GM19035 (cell line): Measurements from ENCODE around the gene SH3TC1.

Source experiments
- ATAC-seq: cut with Tn5 transposase; IDR thresholded peaks from one replicate; pipeline ENCODE4 v1.9.1; 2021; ENCODE audit not compliant: unreplicated experiment

Gene SH3TC1

GRCh38 chr4:8274066-8274652 lies 75.1 kb downstream of the SH3TC1 start:
- no peak for ATAC-seq

- ATAC-seq = no peak
These were observed 75.9 kb downstream of the SH3TC1 start for GRCh38 chr4:8274765-8275547.

- ATAC-seq = no peak
These were observed 76.4 kb downstream of the SH3TC1 start for GRCh38 chr4:8275548-8275910.

- ATAC-seq = no peak
These were observed 77.5 kb downstream of the SH3TC1 start for GRCh38 chr4:8276358-8277240.

- no peak for ATAC-seq
These were observed 78.4 kb downstream of the SH3TC1 start for GRCh38 chr4:8277356-8278008.

GRCh38 chr4:8278009-8278395 lies 78.9 kb downstream of the SH3TC1 start:
- ATAC-seq = no peak

- ATAC-seq = no peak
These were observed 79.6 kb downstream of the SH3TC1 start for GRCh38 chr4:8278421-8279287.

GRCh38 chr4:8279321-8280157 lies 80.4 kb downstream of the SH3TC1 start:
- ATAC-seq = no peak

- ATAC-seq = no peak
These were observed 81.2 kb downstream of the SH3TC1 start for GRCh38 chr4:8280158-8280875.

GRCh38 chr4:8280876-8281440 lies 81.9 kb downstream of the SH3TC1 start:
- ATAC-seq = no peak

- no peak for ATAC-seq
These were observed 82.5 kb downstream of the SH3TC1 start for GRCh38 chr4:8281519-8282133.

- ATAC-seq = no peak
These were observed 83.1 kb downstream of the SH3TC1 start for GRCh38 chr4:8282134-8282641.

- no peak for ATAC-seq
These were observed 83.7 kb downstream of the SH3TC1 start for GRCh38 chr4:8282742-8283141.

GRCh38 chr4:8283161-8283560 lies 84.1 kb downstream of the SH3TC1 start:
- no peak for ATAC-seq

GRCh38 chr4:8283631-8284121 lies 84.6 kb downstream of the SH3TC1 start:
- ATAC-seq = no peak

GRCh38 chr4:8284391-8284790 lies 85.3 kb downstream of the SH3TC1 start:
- ATAC-seq = no peak

GRCh38 chr4:8285143-8285975 lies 86.3 kb downstream of the SH3TC1 start:
- no peak for ATAC-seq
